Neuronal stem cell (in vitro differentiated cells): ENCODE results near the gene LTA.
A peak's percentile ranks its signal among the peaks of the same experiment; 100 is the strongest.

ENCODE experiments used
- DNase-seq: peaks from one replicate; pipeline ENCODE4 v3.0.0-alpha.2; 2013; ENCODE audit warnings: low spot score
- H2AFZ ChIP-seq: one replicate; pipeline ENCODE4 v1.6.1; 2013; ENCODE audit warnings: mild to moderate bottlenecking, low read length, inconsistent platforms
- H2AK5ac ChIP-seq: 2 replicates; pipeline ENCODE4 v1.6.1; 2013; ENCODE audit warnings: low read depth, mild to moderate bottlenecking, inconsistent platforms, low read length, moderate library complexity, mixed read lengths
- H2BK120ac ChIP-seq: 2 replicates; pipeline ENCODE4 v1.6.1; 2013; ENCODE audit warnings: low read depth, mild to moderate bottlenecking, inconsistent platforms, low read length, moderate library complexity, mixed read lengths
- H2BK12ac ChIP-seq: one replicate; pipeline ENCODE4 v1.6.1; 2013; ENCODE audit warnings: low read length, inconsistent platforms
- H2BK15ac ChIP-seq: 2 replicates; pipeline ENCODE4 v1.6.1; 2013; ENCODE audit warnings: mild to moderate bottlenecking, low read length, inconsistent platforms, mixed read lengths
- H2BK5ac ChIP-seq: one replicate; pipeline ENCODE4 v1.6.1; 2013; ENCODE audit warnings: inconsistent platforms, mild to moderate bottlenecking, low read length, moderate library complexity
- H3K14ac ChIP-seq: one replicate; pipeline ENCODE4 v1.6.1; 2013; ENCODE audit warnings: low read length, inconsistent platforms
- H3K18ac ChIP-seq: 2 replicates; pipeline ENCODE4 v1.6.1; 2013; ENCODE audit warnings: low read length, inconsistent platforms
- H3K23ac ChIP-seq: 2 replicates; pipeline ENCODE4 v1.6.1; 2013; ENCODE audit warnings: low read depth, mild to moderate bottlenecking, mixed read lengths, low read length, inconsistent platforms; ENCODE audit not compliant: poor library complexity
- H3K27ac ChIP-seq: replicated peaks from 3 replicates; pipeline ENCODE4 v1.5.1; 2013; ENCODE audit warnings: low read length, inconsistent platforms
- H3K27me3 ChIP-seq, 3 experiments: 2 replicates each; pipeline ENCODE4 v1.6.1; 2013; ENCODE audit warnings: low read length in 3 of 3, mild to moderate bottlenecking in 2 of 3, inconsistent platforms in 1 of 3, low read depth in 1 of 3, mixed read lengths in 1 of 3, moderate library complexity in 1 of 3; ENCODE audit not compliant: control insufficient read depth in 3 of 3, insufficient read depth in 3 of 3
- H3K36me3 ChIP-seq, 2 donors: replicated peaks in 1 of 2; 2 replicates each; pipeline ENCODE4 v1.6.1; 2013; ENCODE audit warnings: low read length in 2 of 2; ENCODE audit not compliant: control insufficient read depth in 2 of 2, insufficient read depth in 2 of 2
- H3K4ac ChIP-seq: 2 replicates; pipeline ENCODE4 v1.6.1; 2013; ENCODE audit warnings: inconsistent platforms, mild to moderate bottlenecking, low read length, moderate library complexity
- H3K4me1 ChIP-seq, 2 donors: 1 replicate in 1 of 2; 2 replicates in 1 of 2; pipeline ENCODE4 v1.6.1; 2013; ENCODE audit warnings: low read length in 2 of 2, low read depth in 1 of 2; ENCODE audit not compliant: control insufficient read depth in 2 of 2, insufficient read depth in 1 of 2
- H3K4me2 ChIP-seq: one replicate; pipeline ENCODE4 v1.6.1; 2013; ENCODE audit warnings: mild to moderate bottlenecking, low read length, inconsistent platforms; ENCODE audit not compliant: insufficient read depth, poor library complexity, severe bottlenecking
- H3K4me3 ChIP-seq, 2 donors: 2 replicates each; pipeline ENCODE4 v1.5.1; 2013; ENCODE audit warnings: low read length in 2 of 2, mild to moderate bottlenecking in 2 of 2, inconsistent platforms in 1 of 2, moderate library complexity in 1 of 2
- H3K79me1 ChIP-seq: one replicate; pipeline ENCODE4 v1.6.1; 2013; ENCODE audit warnings: low read depth, mild to moderate bottlenecking, inconsistent platforms, low read length, moderate library complexity
- H3K9ac ChIP-seq: one replicate; pipeline ENCODE4 v1.6.1; 2013; ENCODE audit warnings: mild to moderate bottlenecking, low read depth, low read length, inconsistent platforms; ENCODE audit not compliant: poor library complexity
- H3K9me3 ChIP-seq, 2 donors: replicated peaks in 1 of 2; 2 replicates each; pipeline versions ENCODE3 to v1.6.1; 2013; ENCODE audit warnings: low read length in 2 of 2, mild to moderate bottlenecking in 2 of 2, inconsistent platforms in 1 of 2, low read depth in 1 of 2, mixed read lengths in 1 of 2, moderate library complexity in 1 of 2; ENCODE audit not compliant: control insufficient read depth in 2 of 2, insufficient read depth in 1 of 2
- H4K8ac ChIP-seq: one replicate; pipeline ENCODE4 v1.6.1; 2013; ENCODE audit warnings: low read depth, mild to moderate bottlenecking, inconsistent platforms, low read length, moderate library complexity
- H4K91ac ChIP-seq: one replicate; pipeline ENCODE4 v1.6.1; 2013; ENCODE audit warnings: low read length, low read depth, mild to moderate bottlenecking, inconsistent platforms; ENCODE audit not compliant: poor library complexity
- WGBS, 2 donors: extraction: QIAGEN DNeasy Blood & Tissue Kit; methylation state at CpG; one replicate each; pipeline ENCODE4 v1.1.7; 2013; ENCODE audit warnings: missing lambda C conversion rate in 2 of 2, mixed read lengths in 1 of 2; ENCODE audit not compliant: insufficient read length in 2 of 2, insufficient replicate concordance in 1 of 2; ENCODE audit errors: extremely low coverage in 2 of 2; 5-methylcytosine and 5-hydroxymethylcytosine counted together

LTA gene

DNA sequence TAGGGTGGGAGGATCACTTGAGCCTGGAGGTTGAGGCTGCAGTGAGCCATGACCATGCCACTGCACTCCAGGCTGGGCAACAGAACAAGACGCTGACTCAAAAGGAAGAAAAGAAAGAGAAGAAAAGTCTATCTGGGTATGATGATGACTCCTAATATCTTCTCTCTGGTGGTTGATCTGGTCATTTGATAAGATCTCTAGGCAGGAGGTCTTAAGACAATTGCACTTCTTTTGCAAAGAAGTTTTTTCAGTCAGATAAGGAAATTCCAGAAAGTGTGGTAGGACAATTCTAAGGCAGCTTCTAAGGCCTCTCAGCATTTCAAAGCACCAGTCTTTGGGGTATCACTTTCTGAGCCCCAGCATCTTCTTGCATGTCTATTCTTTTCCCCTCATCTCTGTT lies 35.2 kb downstream of the LTA start:
- Histone ChIP-seq H3K9me3 (no peaks in the 10 kb centered on the region), H3K9ac (no peak overlapping the region), H3K27ac (no peak overlapping the region), H3K4me1 (no peaks in the 10 kb centered on the region), H3K4me2 (no peak overlapping the region), H4K8ac (no peak overlapping the region), H2BK120ac (no peak overlapping the region), H3K79me1 (no peaks in the 10 kb centered on the region), H2BK12ac (no peak overlapping the region), H3K4ac (no peak overlapping the region), H3K18ac (no peak overlapping the region), H2BK5ac (no peak overlapping the region), H2AK5ac (no peak overlapping the region), H3K23ac (no peak overlapping the region), H2AFZ (no peak overlapping the region), H3K27me3 (peaks cover 0 to 12% (median 0%) of the 10 kb centered on the region in 3 experiments), H3K14ac (no peak overlapping the region), H4K91ac (no peak overlapping the region), H2BK15ac (no peak overlapping the region), H3K4me3 (no peak overlapping the region), H3K36me3 (no peaks in the 10 kb centered on the region)
- WGBS, 2 donors, result no CpG with 5 or more reads among the region's 1 CpG
- DNase-seq, result no peak

DNA sequence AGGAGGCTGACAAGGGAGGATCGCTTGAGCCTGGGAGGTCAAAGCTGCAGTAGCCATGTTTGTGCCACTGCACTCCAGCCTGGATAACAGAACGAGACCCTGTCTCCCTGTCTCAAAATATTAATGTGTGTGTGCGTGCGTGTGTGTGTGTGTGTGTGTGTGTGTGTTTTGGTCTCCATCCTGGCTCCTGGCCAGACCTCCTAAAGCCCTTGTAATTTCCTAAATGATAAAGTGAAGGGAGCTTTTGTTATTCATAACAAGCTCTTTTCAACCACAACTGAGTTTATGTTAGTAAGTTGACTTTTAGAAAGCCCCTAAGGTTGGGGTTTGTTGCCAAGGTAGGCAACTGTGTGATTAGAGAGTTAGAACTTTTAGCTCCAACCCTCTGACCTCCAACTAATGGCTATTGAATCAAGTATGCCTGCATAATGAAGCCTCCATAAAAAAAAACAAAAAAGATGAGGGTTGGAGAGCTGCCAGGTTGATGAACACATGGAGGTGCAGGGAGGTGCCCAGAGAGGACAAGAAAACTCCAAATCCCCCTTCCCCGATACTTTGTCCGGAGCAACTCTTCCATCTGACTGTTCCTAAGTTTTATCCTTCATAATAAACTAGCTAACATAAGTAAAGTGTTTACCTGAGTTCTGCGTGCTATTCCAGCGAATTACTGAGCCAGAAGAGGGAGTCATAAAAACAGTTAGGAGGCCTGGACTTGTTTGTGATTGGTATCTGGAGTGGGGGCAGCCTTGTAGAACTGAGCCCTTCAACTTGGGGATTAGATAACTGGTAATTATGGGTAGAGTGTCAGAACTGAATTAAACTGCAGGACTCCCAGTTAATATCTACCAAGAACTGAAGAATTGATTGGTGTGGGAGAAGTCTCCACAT lies 37.7 kb downstream of the LTA start:
- Histone ChIP-seq H2BK15ac (no peak overlapping the region), H3K18ac (no peak overlapping the region), H3K9ac (no peak overlapping the region), H2BK5ac (no peak overlapping the region), H3K4me1 (no peaks in the 10 kb centered on the region), H4K8ac (no peak overlapping the region), H3K27ac (no peak overlapping the region), H2BK120ac (no peak overlapping the region), H2BK12ac (no peak overlapping the region), H3K14ac (no peak overlapping the region), H2AFZ (no peak overlapping the region), H3K79me1 (no peaks in the 10 kb centered on the region), H3K9me3 (no peaks in the 10 kb centered on the region), H3K4me2 (no peak overlapping the region), H3K4me3 (no peak overlapping the region), H3K27me3 (no peaks in the 10 kb centered on the region), H3K36me3 (no peaks in the 10 kb centered on the region), H2AK5ac (no peak overlapping the region), H4K91ac (no peak overlapping the region), H3K23ac (no peak overlapping the region), H3K4ac (no peak overlapping the region)
- DNase-seq, result no peak
- WGBS, 2 donors, result no CpG with 5 or more reads among the region's 8 CpGs

DNA sequence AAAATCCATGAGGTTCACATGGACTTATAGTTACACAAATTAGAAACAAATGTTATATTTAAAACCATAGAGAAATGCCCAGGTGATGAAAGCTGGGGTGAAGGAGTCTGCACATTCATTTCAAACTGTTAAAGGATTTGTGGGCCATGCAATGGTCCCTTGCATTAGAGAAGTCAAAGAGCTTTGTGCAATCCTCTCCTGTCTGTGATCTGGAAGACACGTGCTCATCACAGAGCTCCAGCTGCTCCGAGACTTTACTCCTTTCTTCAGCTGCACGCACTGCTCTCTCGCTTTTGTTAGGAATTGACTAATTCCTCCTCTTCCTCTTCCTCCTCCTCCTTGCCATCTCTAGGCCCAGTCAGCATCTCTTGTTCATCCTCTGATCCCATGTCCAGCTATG lies 38.9 kb downstream of the LTA start:
- no CpG with 5 or more reads among the region's 4 CpGs for WGBS, 2 donors
- no peak overlapping the region for H3K4ac ChIP-seq
- no peak for DNase-seq
- H2AFZ ChIP-seq, result peak overlapping the region; percentile 41
- no peak overlapping the region for H2AK5ac ChIP-seq
- H3K9me3 ChIP-seq, result no peaks in the 10 kb centered on the region
- H4K8ac ChIP-seq, result no peak overlapping the region
- no peaks in the 10 kb centered on the region for H3K36me3 ChIP-seq
- H3K27ac ChIP-seq, result no peak overlapping the region
- H3K23ac ChIP-seq, result no peak overlapping the region
- H3K79me1 ChIP-seq, result no peaks in the 10 kb centered on the region
- no peak overlapping the region for H2BK12ac ChIP-seq
- no peak overlapping the region for H3K4me2 ChIP-seq
- no peak overlapping the region for H3K14ac ChIP-seq
- H2BK15ac ChIP-seq, result no peak overlapping the region
- no peak overlapping the region for H3K4me3 ChIP-seq
- H2BK5ac ChIP-seq, result no peak overlapping the region
- no peak overlapping the region for H2BK120ac ChIP-seq
- no peak overlapping the region for H3K18ac ChIP-seq
- H3K9ac ChIP-seq, result no peak overlapping the region
- peaks cover under 1 to 9% of the 10 kb centered on the region in 2 donors for H3K4me1 ChIP-seq
- no peaks in the 10 kb centered on the region for H3K27me3 ChIP-seq
- no peak overlapping the region for H4K91ac ChIP-seq

DNA sequence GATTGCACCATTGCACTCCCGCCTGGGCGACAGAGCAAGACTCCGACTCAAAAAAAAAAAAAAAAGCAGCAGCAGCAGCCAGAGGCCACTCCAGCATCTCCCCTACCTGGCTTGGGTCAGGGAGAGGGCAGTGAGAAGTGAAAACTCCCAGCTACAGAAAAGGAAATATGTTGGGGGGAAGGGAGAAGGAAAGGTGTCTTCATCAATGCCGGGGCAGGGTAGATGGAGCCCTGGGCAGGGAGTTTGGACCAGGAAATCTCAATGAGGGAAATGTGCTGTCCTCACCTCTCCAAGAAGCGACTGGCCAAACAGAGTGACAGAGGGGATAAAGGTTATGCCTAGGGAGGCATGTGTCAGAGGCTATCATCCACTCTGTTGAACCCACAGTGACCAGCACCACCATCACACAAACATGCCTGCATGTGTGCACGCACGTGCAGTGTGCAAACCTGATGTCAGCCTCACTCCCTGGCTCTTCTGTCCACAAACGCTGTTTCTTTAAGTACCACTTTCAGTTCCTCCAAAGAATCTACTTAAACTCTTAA lies 42.1 kb downstream of the LTA start:
- no CpG with 5 or more reads among the region's 8 CpGs for WGBS, 2 donors
- Histone ChIP-seq H2AK5ac (no peak overlapping the region), H4K8ac (no peak overlapping the region), H3K4ac (no peak overlapping the region), H2BK15ac (no peak overlapping the region), H3K36me3 (no peaks in the 10 kb centered on the region), H3K4me2 (no peak overlapping the region), H3K18ac (no peak overlapping the region), H2AFZ (no peak overlapping the region), H3K9ac (no peak overlapping the region), H2BK120ac (no peak overlapping the region), H3K4me3 (no peak overlapping the region), H3K79me1 (no peaks in the 10 kb centered on the region), H3K27ac (no peak overlapping the region), H3K27me3 (no peaks in the 10 kb centered on the region), H3K23ac (no peak overlapping the region), H3K4me1 (peaks cover 2 to 9% of the 10 kb centered on the region in 2 donors), H3K9me3 (no peaks in the 10 kb centered on the region), H2BK12ac (no peak overlapping the region), H4K91ac (no peak overlapping the region), H2BK5ac (no peak overlapping the region), H3K14ac (no peak overlapping the region)
- DNase-seq, result no peak
